NCI-H128 (cell line): ENCODE data around the gene TRPV4.

Source experiments
- DNase-seq: peaks from one replicate; lab custom pipeline; 2025; ENCODE audit not compliant: unreplicated experiment; lab: John Stamatoyannopoulos, UW

The TRPV4 gene

GRCh38 chr12:109829667-109830066 is 3.5 kb downstream of the TRPV4 start:
- DNase-seq: no peak

GRCh38 chr12:109828754-109829511 is 4.3 kb downstream of the TRPV4 start:
- no peak for DNase-seq

- DNase-seq: no peak
These were observed 5.3 kb downstream of the TRPV4 start for GRCh38 chr12:109827566-109828550.

GRCh38 chr12:109827080-109827479 is 6.1 kb downstream of the TRPV4 start:
- no peak for DNase-seq

DNA sequence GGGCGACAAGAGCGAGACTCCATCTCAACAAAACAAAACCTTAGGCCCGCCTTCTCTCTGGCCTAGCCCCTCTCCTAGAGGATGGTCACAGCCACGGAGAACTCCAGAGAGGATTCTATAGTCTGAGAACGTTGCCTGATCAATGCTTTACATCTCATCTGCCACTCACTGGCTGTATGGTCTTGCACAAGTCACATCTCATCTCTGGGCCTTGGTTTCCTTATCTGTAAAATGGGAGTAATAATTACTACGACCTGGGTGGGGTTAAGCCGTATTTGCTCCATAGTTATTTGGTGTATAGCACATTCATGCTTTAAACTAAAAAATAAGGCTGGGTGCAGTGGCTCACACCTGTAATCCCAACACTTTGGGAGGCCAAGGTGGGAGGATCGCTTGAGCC is 8.5 kb downstream of the TRPV4 start:
- no peak for DNase-seq

- no peak for DNase-seq
These were observed 10.2 kb downstream of the TRPV4 start for GRCh38 chr12:109822951-109823411.

DNA sequence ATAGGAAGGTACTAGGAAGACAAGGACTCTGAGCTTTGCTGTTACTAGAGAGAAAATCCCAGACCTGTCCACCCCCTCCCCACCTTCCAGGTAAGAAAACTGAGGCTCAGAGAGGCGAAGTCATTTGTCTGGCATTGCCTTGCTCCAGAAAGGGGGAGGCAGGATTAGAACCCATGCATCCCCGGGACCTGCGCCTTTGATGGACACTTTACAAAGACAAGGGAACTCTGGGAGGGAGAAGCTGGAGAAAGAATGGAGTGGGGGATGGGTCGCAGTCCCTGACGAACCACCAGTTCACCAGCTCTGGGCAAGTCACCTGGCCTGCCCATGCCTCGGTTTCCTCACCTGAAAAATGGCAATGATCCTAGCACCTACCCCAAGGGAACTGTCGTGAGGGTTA is 10.8 kb downstream of the TRPV4 start:
- no peak for DNase-seq

- DNase-seq: no peak
These were observed 11.2 kb downstream of the TRPV4 start for GRCh38 chr12:109821968-109822367.

DNA sequence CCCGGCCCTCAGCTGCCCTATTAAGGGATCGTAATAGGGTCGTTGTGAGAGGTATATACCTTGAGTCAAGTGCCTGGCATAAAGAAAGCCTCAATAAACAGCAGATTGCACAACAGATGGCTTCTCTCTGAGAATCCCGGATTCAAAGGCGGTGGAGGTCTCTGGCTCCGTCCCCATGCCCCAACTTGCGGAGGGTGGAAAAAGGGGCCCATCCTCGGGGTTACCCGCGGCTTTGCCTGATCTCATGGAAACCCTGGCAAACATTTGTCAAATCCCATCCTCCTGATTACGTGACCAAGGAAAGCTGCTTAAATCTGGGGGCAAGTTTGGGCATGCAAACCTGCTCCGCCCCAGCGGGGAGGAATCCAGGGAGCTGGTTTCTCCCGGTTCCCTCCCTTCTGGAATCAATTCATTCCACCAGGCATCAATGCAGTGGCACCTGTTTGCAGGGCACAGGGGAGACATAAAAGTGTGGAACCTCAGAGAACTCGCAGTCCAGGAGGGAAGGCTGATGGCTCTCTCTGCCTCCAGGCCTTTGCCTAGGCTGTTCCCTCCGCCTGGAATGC is 12.3 kb downstream of the TRPV4 start:
- DNase-seq: peak; percentile 62

- no peak for DNase-seq
These were observed 14.2 kb downstream of the TRPV4 start for GRCh38 chr12:109818905-109819500.

DNA sequence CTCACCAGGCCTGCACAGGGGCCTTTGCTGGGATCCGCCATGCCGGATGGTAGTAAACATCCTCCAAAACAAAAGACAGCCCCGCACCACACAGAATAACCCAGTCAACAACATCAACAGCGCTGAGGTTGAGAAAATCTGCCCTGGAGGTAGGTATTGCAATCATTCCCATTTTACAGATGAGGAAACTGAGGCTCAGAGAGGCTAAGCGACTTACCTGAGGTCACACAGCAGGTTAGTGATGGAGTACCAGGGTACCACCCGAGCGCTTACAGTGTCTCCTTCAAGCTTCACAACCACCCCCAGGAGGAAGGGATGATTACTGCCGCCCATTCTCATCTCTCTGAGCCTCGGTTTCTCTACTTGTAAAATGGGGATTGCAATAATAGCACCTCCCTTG is 14.9 kb downstream of the TRPV4 start:
- DNase-seq: no peak

GRCh38 chr12:109817627-109818231 is 15.5 kb downstream of the TRPV4 start:
- DNase-seq: no peak

- no peak for DNase-seq
These were observed 16.3 kb downstream of the TRPV4 start for GRCh38 chr12:109816870-109817269.

DNA sequence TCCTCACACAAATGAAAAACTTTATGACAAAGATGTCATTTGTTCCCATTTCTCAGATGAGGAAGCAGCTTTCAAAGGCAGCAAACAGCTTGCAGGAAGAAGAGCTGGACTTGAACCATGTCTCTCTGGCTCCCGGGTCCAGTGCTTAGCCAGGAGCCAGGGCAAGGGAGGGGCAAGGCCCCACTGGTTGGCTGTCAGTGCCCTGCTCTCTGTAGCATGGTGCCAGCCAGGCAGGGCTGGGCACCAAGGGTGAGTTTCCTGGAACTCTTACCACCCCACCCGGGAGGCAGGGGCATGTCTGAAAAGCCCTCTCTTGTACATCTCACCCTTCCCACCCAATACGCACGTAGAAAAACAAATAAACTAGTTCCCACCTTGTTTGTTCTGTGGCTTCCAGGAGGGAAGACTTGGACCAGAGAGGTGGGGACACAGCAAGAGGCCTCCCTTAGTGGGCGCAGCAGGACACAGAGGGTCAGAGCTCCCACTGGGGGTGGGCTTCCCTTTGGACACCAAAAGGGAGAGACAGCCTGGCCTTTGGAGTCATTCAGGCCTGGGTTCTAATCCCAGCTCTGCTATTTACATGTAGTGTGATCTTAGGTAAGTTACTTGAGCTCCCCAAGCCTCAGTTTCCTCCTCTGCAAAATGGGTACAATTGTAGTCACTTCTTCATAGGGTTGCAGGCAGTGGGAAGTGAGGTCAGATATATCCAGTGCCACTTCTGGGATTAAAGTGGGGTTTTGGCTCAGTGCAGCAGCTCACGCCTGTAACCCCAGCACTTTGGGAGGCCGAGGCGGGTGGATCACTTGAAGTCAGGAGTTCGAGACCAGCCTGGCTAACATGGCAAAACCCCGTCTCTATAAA is 17.2 kb downstream of the TRPV4 start:
- no peak for DNase-seq

DNA sequence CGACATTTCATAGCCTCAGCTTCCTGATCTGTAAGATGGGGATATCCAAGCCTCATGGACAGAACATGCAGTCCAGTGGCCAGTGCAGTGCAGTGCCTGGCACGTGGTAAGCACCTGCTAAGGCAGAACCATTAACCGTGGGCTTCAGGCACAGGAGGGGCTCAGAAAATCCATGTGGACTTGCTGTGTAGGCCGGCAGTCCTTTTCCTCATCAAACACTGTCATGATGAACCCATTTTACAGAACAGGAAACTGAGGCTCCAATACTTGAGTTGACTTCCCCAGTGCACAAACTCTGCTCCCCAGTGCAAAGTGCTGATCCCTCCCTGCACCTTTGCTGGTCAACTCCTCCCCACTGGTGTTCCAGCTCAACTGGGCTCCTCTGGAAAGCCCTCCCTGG is 18.0 kb downstream of the TRPV4 start:
- DNase-seq: no peak

- no peak for DNase-seq
These were observed 18.5 kb downstream of the TRPV4 start for GRCh38 chr12:109814600-109815150.

- DNase-seq: no peak
These were observed 19.3 kb downstream of the TRPV4 start for GRCh38 chr12:109813810-109814416.

DNA sequence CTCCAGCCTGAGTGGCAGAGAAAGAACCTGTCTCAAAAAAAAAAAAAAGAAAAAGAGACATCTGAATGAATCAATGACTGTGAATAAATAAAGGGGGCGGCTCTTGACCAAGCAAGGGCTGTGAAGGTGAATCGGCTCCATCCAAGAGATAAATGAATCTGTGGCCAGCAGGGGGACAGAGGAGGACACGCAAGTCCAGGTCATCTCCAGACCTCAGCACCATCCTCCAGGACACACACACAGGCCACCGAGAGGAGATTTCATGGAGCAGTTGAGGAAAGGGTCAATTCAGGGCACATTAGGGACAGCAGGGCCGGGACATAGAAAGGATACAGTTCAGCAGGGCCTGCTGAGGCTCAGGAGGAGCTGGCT is 21.6 kb downstream of the TRPV4 start:
- no peak for DNase-seq

DNA sequence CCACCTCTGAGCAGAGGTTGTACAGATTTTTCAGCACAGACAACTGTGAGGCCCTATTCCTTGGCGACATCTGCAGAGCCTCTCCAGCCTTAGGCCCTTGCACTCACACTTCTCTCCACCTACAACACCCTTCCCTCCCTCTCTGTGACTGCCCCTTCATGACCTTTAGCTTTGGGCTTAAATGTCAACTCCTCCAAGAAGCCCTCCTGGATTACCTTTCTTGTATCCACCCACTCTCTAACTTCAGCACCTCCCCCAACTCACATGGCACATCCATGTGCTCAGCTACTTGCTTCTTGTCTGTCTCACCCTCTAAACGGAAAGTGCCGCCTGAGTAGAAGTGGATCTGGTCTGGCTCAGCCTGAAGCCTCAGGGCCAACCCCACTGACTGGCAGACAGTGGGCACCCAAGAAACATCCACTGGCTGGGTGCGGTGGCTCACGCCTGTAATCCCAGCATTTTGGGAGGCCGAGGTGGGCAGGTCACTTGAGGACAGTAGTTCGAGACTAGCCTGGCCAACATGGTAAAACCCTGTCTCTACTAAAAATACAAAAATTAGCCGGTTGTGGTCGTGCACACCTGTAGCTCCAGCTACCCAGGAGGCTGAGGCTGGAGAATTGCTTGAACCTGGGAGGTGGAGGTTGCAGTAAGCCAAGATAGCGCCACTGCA is 22.1 kb downstream of the TRPV4 start:
- no peak for DNase-seq
